ENCODE data around the gene NLGN1. TPM values are rescaled to one million over a fixed set of nuclear protein-coding genes. Genes with fewer than 3 reads are reported as not detected.

Gene NLGN1
- total RNA-seq, 1 experiment from 2014 or later = 5.2 TPM

DNA sequence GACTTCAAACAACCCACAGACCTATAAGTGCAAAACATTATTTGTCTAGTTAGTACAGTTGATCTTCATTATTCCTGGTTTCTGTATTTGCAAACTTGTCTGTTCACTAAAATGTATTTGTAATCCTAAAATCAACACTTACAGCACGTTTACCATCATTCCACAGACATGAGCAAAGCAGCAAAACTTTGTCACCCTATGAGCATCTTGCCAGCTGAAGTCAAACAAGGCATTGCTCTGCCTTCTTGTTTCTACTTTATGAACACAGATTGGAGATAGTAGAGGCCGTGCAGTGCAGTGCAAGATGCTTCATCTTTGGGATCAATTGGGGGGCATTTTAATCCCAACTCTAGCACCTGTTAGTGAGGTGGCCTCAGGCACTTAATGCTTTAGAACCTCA lies 202.1 kb downstream of the NLGN1 start:
- Histone ChIP-seq H3K18ac (ENCODE audit: insufficient read length, low read depth, low read length) (no peak overlapping the region), H3K4me2 (ENCODE audit: insufficient read depth, insufficient read length, low read length) (no peak overlapping the region), H3K27me3 (ENCODE audit: insufficient read depth, low read length) (no peaks in the 10 kb centered on the region), H2BK5ac (ENCODE audit: insufficient read length, low read length) (no peak overlapping the region), H2BK15ac (ENCODE audit: low read depth, low read length) (no peak overlapping the region), H4K5ac (ENCODE audit: insufficient read length, low read depth, low read length) (no peak overlapping the region), H3K27ac (ENCODE audit: insufficient read length, low read depth, low read length) (no peak overlapping the region), H2BK120ac (ENCODE audit: low read depth, low read length, poor library complexity, severe bottlenecking) (no peak overlapping the region), H3K14ac (ENCODE audit: insufficient read depth, low read length) (no peak overlapping the region), H4K91ac (ENCODE audit: insufficient read length, low read depth, low read length) (no peak overlapping the region), H3K4ac (ENCODE audit: low read depth, low read length) (no peak overlapping the region), H3K23ac (ENCODE audit: insufficient read length, low read depth, low read length) (no peak overlapping the region), H2AK5ac (ENCODE audit: insufficient read length, low read length) (no peak overlapping the region), H2BK12ac (ENCODE audit: insufficient read length, low read depth, low read length) (no peak overlapping the region), H3K79me2 (ENCODE audit: insufficient read depth, low read length) (no peaks in the 10 kb centered on the region), H3K23me2 (ENCODE audit: insufficient read length, low read depth, low read length, poor library complexity, severe bottlenecking) (no peaks in the 10 kb centered on the region), H4K20me1 (ENCODE audit: control insufficient read depth, insufficient read depth, insufficient read length) (no peaks in the 10 kb centered on the region), H3K79me1 (ENCODE audit: insufficient read depth, low read depth, low read length, poor library complexity, severe bottlenecking) (no peaks in the 10 kb centered on the region), H2BK20ac (ENCODE audit: low read depth, low read length, poor library complexity, severe bottlenecking) (no peak overlapping the region), H4K8ac (replicated peaks; ENCODE audit: insufficient read length, low read depth, low read length) (no peak overlapping the region), H3K9ac (ENCODE audit: extremely low read depth, insufficient read length, low read length) (no peak overlapping the region), H3K56ac (ENCODE audit: insufficient read length, low read depth, low read length) (no peak overlapping the region), H3T11ph (ENCODE audit: low read length) (no peak overlapping the region), H3K4me1 (ENCODE audit: insufficient read depth, low read length) (no peaks in the 10 kb centered on the region), H2AFZ (ENCODE audit: low read length) (no peak overlapping the region), H3K9me3 (ENCODE audit: control insufficient read depth, low read depth, low read length) (no peaks in the 10 kb centered on the region)
- no peak for DNase-seq
- no CpG with 5 or more reads among the region's 2 CpGs for WGBS (ENCODE audit: extremely low coverage, insufficient read length, low lambda C conversion rate)
- Mint-ChIP-seq H3K9me3 (peaks cover 0 to under 1% of the 10 kb centered on the region in 2 experiments; a peak in 1 of 5 replicates), H3K36me3 (ENCODE audit: insufficient read depth in 1 of 3, low read depth in 3 of 3) (peaks cover 3 to 9% (median 3%) of the 10 kb centered on the region in 3 experiments; a peak in 6 of 7 replicates), H3K4me3 (no peak overlapping the region), H3K4me1 (peaks cover 16 to 18% of the 10 kb centered on the region in 2 experiments), H3K27me3 (ENCODE audit: low read depth) (no peaks in the 10 kb centered on the region), H3K27ac (no peak overlapping the region)
- TF ChIP-seq, protein P1, sequence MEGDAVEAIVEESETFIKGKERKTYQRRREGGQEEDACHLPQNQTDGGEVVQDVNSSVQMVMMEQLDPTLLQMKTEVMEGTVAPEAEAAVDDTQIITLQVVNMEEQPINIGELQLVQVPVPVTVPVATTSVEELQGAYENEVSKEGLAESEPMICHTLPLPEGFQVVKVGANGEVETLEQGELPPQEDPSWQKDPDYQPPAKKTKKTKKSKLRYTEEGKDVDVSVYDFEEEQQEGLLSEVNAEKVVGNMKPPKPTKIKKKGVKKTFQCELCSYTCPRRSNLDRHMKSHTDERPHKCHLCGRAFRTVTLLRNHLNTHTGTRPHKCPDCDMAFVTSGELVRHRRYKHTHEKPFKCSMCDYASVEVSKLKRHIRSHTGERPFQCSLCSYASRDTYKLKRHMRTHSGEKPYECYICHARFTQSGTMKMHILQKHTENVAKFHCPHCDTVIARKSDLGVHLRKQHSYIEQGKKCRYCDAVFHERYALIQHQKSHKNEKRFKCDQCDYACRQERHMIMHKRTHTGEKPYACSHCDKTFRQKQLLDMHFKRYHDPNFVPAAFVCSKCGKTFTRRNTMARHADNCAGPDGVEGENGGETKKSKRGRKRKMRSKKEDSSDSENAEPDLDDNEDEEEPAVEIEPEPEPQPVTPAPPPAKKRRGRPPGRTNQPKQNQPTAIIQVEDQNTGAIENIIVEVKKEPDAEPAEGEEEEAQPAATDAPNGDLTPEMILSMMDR (conservative IDR thresholded peaks at IDR 0.05) = no peak

Measured in H9 (cell line).